ENCODE measurements around the gene IFT88.

Gene IFT88, protein sequence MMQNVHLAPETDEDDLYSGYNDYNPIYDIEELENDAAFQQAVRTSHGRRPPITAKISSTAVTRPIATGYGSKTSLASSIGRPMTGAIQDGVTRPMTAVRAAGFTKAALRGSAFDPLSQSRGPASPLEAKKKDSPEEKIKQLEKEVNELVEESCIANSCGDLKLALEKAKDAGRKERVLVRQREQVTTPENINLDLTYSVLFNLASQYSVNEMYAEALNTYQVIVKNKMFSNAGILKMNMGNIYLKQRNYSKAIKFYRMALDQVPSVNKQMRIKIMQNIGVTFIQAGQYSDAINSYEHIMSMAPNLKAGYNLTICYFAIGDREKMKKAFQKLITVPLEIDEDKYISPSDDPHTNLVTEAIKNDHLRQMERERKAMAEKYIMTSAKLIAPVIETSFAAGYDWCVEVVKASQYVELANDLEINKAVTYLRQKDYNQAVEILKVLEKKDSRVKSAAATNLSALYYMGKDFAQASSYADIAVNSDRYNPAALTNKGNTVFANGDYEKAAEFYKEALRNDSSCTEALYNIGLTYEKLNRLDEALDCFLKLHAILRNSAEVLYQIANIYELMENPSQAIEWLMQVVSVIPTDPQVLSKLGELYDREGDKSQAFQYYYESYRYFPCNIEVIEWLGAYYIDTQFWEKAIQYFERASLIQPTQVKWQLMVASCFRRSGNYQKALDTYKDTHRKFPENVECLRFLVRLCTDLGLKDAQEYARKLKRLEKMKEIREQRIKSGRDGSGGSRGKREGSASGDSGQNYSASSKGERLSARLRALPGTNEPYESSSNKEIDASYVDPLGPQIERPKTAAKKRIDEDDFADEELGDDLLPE

DNA sequence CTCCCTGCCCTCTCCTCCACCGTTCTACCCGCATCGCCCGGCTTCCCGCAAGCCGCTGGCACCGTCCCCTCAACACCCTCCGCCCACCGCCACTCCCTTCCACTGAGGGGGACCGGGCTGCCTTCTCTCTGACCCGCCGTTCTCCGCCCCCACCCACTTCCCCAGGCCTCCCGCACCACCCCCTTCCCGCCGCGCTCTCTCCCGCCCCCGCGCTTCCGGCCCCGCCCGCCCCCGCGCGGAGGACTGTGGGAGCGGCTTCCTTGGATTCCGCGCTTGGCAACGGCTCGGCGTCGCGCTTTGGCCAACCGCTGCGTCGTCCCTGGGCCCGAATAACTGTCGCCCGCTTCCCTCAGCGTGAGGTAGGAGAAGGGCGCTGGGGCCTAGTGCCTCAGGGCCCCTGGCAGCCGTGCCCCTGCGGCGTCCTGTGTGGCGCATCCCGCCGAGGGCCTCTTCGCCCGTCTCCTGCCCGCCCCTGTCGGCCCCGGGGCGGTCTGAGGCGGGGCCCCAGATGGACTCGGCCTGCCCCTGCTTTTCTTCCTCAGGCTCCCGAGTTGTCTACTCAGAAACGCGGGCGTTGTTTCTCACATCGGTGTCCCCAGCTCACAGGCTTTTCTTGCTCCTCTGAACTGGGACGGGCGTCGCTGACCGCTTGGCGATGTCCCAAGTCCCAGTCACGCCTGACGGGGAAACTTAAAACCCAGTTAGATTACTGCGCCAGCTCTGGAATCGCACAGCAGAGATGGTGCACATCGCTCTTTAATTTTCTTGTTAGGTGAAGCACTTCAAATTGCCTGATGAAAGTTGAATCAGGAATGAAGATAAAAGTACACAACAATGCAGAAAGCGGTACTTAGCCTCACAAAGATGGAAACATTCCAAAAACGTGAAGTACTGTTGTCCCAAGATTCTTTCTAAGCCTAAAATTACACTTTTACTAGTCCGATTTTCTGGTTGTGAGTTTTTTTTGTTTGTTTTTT lies at the start of gene IFT88:
Gene IFT88, plus strand, starts transcription at position 260 of the 977 bp plus-strand sequence. CDS start 7,229 bp downstream, outside the sequence.
- peak; percentile 52 to 68 for DNase-seq (ENCODE audit: low read depth in 2 of 2, low spot score in 1 of 2)

DNA sequence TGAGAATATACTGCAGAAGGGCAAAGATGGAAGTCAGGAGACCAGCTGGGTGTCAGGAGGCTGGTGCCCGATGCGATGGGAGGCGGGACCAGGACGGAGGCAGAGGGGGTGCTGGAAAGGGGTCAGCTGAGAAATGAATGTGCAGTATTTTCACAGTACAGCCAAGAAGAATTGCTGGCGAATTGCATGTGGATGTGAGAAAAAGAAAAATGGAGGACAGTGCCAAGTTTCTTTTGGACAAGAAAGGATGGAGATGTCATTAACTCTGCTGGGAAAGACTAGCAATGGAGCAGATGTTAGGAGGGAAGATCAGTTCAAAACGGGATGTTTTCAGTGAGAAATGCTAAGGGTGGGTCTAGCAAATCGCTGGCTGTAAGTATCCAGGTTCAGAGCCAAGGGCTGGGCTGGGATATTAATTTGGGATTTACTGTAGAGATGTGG lies 48.3 kb upstream of the IFT88 start:
- DNase-seq (ENCODE audit: low read depth in 2 of 2, low spot score in 1 of 2), result no peak

DNA sequence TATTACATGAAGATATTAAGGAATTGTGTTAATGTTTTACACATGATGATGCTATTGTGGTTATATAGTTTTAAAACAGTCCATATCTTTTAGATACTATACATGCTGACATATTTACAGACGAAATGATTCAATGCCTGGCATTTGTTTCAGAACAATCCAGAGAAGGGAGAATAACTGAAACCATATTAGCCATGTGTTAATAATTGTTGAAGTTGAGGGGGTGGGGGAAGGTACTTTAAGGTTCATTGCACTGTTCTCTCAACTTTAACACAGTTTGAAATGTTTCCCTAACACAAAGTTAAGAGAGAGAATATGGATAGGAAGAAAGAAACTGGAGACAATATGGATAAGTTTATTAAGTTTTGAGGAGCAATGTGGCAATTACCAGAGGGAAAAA lies 47.1 kb upstream of the IFT88 start:
- no peak for DNase-seq (ENCODE audit: low read depth in 2 of 2, low spot score in 1 of 2)

DNA sequence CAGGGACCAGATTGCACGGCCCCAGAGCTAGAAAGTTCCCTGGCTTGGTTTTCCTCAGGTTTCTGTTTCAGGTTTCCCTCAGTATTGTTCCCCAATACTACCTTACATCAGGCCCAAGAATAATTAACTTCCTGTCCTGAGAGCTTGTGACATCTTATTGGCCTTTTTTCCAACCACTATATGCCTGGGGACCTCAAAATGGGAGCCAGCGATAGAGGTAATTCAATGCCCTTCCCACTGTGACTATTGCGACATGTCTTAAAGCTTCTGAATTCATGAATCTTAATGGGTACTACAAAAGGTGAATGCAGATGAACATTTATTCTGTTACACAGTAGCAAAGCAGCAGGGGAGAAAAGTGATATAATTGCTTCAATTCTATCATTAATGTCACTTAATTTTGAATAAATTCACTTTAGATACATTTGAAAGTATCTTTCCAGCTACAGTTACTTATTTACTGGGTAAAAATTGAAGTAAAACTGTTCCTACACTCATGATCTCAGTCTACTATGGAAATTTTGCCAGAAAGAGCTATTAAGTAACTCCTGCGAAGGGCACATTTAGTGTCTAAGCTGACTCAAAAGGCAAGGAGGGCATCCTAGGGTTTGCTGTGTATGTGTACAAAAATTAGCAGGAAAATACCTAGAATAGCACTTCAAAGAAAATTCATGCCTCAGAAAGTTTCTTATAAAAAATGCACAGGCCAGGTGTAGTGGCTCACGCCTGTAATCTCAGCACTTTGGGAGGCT lies 45.4 kb upstream of the IFT88 start:
- DNase-seq (ENCODE audit: low read depth in 2 of 2, low spot score in 1 of 2), result no peak

DNA sequence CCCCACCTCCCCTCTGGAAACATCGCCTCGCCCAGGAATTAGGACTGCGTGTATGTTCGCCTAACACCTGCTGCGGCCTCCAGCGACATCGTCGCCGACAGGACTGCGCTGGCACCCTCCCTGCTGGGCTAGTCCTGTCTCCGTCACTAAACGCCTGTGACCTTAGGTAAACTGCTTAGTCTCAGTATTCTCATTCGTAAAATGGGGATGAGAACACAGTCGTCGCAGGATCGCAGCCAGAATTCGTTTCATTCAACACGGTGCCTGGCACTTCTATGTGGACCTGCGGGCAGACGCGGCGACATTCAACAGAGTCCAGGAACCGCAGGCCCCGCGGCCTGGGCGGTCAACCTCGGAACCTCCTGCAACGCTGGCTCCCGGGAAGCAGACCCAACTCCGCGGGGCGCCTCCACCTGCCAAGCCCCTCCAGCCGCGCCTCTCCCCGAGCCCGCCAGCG lies 41.8 kb upstream of the IFT88 start:
- no peak for DNase-seq (ENCODE audit: low read depth in 2 of 2, low spot score in 1 of 2)

DNA sequence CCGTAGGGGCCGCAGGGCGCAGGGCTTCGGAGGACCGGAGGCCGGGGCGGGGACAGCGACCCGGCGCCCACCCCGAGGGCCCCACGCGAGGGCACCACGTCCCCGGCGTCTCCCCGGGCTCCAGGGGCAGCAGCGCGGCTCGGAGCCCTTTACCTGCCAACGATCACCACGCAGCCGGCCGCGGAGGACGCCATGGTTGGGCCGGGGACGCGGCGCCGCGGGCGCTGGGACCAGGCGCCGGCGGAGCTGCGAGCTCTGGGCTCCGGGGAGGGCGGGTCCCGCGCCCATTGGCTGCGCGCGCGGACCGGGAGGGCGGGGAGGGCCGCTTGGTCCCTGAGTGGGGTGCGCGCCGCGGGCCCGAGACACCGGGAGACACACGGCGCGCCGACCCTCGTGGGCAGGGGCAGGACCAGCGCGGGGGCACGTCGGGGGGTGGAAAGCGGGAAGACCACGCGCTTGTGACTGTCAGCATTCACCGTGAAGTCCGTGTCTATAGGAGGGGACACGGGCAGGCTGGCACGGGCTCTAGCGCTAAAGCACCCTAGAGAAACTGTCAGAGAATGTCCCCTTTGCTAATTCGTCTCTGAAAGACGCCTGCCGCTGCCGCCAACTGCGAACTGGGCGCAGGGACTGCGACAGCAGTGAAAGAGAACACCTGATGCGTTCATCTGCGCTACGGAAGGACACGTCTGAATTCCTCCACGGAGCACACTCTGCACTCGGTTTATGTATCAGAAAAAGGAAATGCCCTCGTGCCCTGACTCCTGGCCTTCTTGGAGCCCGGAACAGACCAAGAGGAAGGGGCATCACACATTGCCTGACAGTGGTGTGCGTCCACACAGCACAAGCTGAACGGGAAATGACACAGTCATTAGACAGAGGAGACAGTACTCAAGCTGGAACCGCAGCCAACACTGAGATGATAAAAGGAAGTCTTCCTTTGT lies 41.1 kb upstream of the IFT88 start, which contains the start of gene CRYL1:
Gene CRYL1, minus strand, starts transcription at position 257 of the 944 bp plus-strand sequence. Its CDS starts 63 bp downstream, at position 194.
- DNase-seq (ENCODE audit: low read depth in 2 of 2, low spot score in 1 of 2), result peak; percentile 44 to 48

DNA sequence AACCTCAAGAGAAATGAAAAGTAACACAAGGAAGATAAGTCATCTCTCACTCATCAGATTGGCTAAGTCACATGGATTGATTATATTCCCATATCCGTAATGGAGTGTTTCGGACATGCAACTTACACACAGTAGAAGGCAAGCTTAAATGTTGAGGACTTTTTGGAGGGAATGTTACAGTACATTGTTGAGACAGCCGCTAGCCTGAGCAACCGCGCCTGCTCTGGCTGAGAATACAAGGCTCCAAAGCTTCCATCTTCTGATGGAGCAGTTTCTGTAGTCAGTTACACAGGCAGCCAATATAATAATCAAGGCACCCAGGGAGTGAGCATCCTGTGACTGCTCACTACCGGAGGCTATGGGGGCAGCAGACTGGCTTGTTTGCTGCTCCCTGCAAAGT lies 40.3 kb upstream of the IFT88 start:
- DNase-seq (ENCODE audit: low read depth in 2 of 2, low spot score in 1 of 2), result no peak

DNA sequence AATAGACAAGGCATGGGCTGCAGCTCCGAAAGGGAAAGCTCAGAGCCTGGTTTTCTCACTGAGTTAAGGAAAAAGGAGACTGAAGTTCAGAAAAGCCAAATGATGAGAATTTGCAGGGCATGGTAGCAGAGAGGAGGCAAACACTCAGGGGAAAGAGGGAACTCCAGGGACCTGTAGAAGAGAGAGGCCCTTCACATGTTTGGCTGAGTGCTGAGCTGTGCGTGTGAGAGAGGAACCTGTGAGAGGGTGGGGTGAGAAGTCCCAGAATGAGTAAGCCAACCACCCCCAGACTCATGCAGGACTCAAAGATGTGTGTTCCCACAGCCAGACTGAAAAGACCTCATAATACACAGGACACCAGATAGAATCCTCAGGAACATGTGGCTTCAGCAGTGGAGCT lies 38.5 kb upstream of the IFT88 start:
- no peak for DNase-seq (ENCODE audit: low read depth in 2 of 2, low spot score in 1 of 2)

DNA sequence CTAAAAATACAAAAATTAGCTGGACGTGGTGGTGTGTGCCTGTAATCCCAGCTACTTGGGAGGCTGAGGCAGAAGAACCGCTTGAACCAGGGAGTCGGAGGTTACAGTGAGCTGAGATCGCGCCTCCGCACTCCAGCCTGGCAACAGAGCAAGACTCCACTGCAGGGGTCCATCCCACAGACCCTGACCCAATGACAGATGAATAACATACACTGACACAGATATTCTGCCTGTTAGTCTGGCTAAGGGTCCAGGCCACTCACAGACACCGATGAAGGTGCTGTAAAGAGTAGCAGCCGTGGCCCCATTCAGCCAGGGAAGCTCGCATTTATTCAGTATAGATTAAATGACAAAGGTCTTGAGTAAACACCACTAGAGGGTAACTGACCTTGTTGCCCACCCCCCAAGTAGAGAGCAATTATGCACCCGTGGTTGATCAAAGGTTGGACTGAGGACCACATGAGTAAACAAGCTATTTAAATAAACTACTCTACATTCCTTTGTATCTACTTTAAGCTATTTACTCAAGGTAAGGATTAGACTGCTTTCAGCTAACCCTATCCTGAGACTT lies 32.8 kb upstream of the IFT88 start:
- DNase-seq (ENCODE audit: low read depth in 2 of 2, low spot score in 1 of 2), result no peak

DNA sequence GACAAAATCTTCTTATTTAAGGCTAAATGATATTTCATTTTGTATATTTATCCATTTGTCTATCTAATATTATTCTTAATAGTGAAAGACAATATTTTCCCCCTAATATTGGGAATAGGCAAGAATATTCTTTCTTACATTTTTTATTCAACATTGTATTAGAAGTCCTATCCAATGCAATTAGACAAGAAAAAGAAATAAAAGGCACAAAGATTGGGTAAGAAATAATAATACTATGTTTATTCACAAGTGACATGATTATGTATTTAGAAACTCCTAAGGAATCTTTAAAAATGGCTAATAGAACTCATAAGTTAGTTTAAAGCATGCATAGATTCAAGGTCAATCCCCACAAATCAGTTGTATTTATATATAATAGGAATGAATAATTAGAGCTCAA lies 30.0 kb upstream of the IFT88 start:
- DNase-seq (ENCODE audit: low read depth in 2 of 2, low spot score in 1 of 2), result no peak

DNA sequence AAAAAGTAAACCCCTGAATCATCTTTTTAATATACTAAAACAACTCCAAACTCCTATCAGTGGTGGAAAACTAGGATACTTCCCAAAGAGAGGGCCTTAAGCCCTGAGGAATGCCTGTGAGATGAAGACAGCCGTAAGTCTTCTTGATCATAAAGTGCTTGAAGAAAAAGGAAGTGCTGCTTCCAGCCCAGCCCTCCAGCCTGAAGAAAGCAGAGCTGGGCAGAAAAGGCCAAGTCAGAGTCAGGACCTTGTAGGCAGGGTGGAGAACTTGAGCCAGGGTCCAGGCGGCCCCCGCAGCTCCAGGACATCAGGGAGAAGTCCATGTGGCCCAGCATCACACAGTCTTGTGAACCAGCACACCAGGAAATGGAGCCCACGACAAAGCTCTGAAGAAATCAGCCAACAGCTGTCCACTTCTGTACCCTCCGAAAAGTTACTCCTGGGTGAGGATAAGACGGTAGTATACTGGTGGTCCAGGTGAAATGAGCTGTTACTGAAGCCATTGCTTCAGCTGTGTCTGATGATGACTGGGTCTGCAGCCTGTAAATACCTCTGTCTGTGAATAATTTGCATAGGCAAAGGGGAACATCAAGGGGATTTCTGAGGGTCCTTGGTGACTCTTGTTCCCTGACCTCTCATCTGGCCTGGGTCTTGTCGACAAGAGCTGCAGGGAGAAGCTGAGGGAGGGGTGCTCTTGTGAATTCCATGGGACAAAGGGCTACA lies 22.6 kb upstream of the IFT88 start:
- no peak for DNase-seq (ENCODE audit: low read depth in 2 of 2, low spot score in 1 of 2)

DNA sequence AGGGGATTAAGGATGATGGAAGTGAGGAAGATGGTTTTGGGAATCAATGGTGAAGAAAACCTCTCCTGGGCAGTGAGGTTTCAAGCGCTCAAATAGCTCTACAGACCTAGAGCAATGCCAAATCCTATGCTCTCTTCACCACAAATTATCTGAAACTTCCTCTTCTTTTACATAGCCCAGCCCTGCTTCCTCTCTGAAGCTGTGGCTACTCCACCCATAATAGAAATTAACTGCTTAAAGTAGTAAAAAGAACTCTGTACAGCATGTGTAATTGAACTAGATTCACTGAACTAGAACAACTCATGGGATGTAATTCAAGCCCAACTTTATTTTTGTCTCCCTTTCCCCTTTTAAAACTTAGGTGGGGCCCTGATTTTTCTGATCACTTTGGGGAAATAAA lies 20.4 kb upstream of the IFT88 start:
- no peak for DNase-seq (ENCODE audit: low read depth in 2 of 2, low spot score in 1 of 2)

DNA sequence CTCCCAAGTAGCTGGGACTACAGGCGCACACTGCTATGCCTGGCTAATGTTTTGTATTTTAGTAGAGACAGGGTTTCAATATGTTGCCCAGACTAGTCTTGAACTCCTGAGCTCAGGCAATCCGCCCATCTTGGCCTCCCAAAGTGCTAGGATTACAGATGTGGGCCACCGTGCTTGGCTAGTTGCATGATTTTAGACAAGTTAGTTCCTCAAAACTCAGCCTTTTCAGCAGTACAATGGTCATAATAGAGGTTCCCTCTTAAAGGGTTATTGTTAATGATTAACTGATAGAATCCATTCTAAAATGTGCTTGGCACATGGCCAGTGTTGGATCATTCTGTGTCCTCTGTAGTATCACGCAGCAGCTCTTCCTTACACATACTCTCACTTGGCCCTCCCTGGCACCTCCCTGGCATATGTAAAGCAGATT lies 19.5 kb upstream of the IFT88 start:
- no peak for DNase-seq (ENCODE audit: low read depth in 2 of 2, low spot score in 1 of 2)

DNA sequence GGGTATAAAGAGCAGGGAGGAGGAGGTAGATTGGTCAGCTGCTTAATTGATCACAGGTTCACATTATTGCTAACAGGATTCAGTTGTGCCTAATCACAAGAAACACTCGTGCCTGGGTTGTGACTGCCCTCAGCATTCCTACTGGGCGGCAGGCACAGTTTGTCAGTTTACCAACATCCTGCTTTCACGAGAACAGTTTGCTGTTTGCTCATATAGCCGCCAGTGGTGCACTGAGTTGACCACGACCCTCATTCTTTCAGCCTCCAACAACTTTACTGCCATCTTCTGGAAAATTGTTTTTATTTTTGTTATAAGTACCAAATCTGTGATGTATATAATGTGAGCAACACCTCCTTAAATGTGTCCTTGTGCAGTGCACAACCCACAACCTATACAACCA lies 16.2 kb upstream of the IFT88 start:
- DNase-seq (ENCODE audit: low read depth in 2 of 2, low spot score in 1 of 2), result no peak

DNA sequence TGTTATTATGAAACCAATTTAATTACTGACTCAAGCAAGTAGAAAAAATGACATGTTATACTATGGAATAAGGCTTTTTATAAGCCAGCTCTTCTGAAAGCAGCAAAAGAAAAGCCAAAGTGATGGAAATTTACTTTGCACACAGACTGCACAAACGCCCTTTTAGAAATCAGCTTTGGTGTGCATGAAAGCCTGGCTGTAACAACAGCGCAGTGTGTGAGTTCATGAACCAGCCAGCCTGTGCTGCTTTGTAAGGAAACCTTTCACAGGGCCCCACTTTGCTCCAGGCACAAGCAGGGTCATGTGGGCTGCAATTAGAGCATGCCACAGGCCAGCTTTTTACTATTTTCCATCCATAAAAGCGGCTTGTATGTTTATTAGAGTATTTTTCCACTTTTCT lies 13.6 kb upstream of the IFT88 start:
- DNase-seq (ENCODE audit: low read depth in 2 of 2, low spot score in 1 of 2), result no peak

DNA sequence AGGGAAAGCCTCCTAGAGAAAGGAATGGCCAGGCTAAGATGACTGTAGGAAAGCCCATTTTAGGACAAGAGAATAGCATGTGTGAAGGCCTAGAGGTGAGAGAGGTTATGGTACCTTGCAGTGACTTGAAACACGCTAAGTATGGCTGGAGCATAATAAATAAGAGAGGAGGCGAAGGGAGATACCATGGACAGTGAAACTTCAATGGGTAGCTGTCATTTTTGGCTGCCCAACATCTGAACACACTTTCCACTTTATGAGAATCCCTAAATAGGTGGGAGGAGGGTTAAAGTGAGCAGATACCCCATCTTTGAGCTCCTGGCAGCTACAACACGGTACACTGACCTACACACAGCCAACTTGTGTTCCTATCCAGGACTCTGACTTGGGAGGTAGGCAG lies 8.0 kb upstream of the IFT88 start:
- DNase-seq (ENCODE audit: low read depth in 2 of 2, low spot score in 1 of 2), result no peak

DNA sequence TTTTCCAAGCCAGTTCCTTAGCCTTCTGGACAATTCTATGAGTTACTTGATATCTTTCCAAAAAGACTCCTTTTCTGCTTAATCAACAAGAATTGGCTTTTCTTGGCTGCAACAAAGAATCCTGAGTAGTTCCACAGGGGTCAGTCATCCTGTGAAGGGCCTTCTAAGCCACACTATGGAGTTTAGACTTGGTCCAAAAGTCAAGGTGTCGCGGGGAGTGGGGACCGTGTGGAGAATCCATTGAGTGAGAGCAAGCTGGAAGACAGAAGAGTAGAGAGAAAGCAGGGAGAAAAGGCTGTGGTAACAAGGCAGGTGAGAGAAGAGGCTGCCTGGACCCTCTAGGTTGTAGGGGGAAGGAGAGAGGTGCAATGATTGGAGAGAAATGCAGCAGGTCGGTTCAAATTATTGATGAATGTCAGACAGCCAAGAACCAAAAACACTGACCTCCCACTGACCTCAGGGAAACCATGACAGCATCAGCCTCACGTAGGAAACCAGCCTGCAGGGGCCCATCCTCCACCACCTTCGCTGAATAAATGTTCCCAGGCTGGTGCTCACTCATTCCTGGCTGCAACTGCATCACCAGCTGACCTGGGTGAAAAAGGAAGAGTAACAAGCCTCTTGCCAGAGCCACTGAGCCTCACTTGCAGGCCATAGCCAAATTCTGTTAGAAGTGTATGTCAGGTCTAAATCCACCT lies 7.1 kb upstream of the IFT88 start:
- no peak for DNase-seq (ENCODE audit: low read depth in 2 of 2, low spot score in 1 of 2)

Measured in stimulated activated CD8-positive, alpha-beta memory T cell treated with anti-CD3 and anti-CD28 coated beads, Interleukin-4, amount 100 ng/mL, for 1 hour (primary cell).